GM21447 (cell line): ENCODE results near the gene TSPAN8.
"Not testable (repeated sequence)": the region's sequence is repeated elsewhere in the genome, so short reads cannot be mapped to it uniquely, and the experiment has no call there.

Source experiments
- ATAC-seq: cut with Tn5 transposase; IDR thresholded peaks from one replicate; pipeline ENCODE4 v1.9.1; 2021; ENCODE audit not compliant: unreplicated experiment

Gene TSPAN8

GRCh38 chr12:71164568-71165197, 6.9 kb upstream of the TSPAN8 start:
- ATAC-seq, result no peak

DNA sequence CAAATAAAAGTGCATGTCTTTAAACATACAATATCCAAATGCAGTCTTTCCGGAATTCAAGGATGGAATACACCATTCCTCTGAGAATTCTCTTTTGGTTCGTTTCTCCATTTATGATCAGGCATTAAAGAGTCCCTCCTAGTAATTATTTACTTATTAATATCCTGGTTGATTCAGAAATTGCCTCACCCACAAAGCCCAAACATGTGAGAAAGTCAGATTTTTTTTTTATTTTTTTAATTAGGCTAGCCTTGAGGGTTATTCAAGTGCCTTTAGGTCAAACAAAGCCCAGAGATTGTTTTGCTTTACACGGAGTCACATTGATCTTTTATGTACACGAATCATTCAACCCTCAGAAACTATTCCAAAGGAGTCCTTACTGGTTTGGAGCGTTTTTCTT, 6.4 kb upstream of the TSPAN8 start:
- no peak for ATAC-seq

DNA sequence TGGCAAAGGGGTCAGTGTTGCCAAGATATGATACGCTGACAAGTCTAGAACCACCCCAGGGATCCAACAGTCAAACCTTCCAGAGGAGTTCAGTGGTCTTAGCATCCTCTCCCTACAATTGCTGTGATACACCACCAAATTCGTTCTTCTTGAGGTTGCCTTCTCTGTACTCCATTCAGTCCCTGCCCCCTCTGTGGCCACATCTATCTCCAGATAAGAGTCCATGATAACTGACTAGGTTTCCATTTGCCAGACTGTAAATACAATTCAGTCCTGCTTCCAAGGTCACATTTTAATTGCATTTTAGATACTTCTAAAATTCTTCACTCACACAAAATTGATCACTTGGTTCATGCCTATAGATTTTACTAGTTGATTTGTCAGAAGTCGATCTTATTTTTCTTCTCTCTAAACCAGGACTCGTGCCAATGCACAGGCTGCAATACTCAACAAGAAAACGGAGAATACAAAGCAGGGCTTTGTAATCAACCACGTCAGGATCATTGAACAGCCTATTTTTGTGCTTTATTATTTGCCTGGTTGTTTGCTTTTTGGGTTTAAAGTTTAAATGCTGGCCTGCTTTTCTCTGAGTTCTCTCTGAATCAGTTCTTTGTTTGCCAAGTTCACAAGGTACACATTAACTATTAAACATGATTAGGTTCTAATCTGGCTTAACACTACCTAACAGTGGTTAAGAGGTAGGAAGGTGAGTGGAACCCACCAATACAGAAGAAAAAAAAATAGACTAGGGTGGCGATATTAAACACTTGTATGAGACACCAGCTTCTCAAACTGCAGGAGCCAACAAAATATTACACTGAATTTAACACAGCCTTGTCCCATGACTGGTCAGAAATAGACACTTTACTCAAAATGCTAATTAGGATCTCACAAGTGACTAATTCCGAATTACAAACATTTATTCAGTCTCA, 5.3 kb upstream of the TSPAN8 start:
- no peak for ATAC-seq

DNA sequence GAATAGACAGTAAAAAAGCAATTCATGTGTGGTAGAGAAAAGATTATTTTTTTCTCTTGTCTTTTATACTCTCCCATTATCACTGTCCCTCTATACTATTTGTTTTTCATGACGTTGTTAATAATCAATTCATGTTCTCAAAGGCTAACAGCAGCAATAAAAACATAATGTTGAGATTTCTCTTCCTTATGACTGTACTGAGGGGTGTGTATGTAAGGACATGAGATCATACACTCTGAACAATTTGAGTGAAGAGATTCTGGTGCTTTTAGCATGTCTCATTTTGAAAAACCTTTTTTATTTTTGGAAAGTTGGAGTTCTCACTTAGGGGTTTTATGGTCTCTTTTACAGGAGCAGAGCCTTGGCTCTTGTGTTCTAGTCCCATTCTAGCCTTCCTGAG, 3.8 kb upstream of the TSPAN8 start:
- no peak for ATAC-seq

DNA sequence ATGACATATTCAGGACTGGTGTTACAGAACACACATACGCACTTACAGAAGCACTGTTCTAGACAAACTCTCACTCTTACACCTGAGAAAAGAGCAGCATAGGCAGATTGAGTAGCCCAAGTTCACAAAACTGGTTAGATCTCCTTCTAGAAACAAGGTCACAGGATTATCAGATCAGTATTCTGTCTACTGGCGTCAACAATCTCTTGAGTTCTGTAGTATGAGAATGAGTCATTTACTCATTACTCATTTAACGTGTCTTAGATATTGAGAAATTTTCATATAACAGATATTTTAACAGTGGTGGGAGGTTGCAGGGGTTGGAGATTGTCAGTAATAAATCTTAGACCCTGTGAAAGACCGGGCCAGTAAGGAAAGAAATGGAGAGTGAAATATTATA, 2.8 kb upstream of the TSPAN8 start:
- no peak for ATAC-seq

- no peak for ATAC-seq
These were observed 2.1 kb upstream of the TSPAN8 start for GRCh38 chr12:71159878-71160277.

GRCh38 chr12:71159264-71159663, 1.5 kb upstream of the TSPAN8 start:
- ATAC-seq, result no peak

- ATAC-seq, result no peak
These were observed 623 bp upstream of the TSPAN8 start for GRCh38 chr12:71158361-71158882.

DNA sequence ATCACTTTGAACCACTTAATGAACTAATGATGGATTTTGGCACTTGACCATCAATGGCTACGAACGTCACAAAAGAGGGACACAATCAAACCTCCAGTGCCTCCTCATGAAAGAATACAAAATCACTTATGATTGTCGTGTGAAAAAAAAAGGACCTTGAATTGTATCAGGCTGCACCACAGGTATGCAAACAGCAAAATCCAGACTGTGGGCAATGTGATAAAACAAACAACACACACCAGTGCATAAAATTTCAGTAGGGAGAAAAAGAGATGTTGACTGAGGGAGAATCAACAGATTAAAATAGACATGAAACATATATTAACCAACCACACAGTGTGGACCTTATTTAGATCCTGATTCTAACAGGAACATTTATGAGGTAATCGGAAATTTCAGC, 2.6 kb downstream of the TSPAN8 start:
- ATAC-seq, result no peak

GRCh38 chr12:71152851-71153250, 4.9 kb downstream of the TSPAN8 start:
- ATAC-seq, result no peak

GRCh38 chr12:71150041-71150440, 7.8 kb downstream of the TSPAN8 start:
- ATAC-seq, result not testable (repeated sequence)

- no peak for ATAC-seq
These were observed 13.1 kb downstream of the TSPAN8 start for GRCh38 chr12:71144682-71145081.

GRCh38 chr12:71142956-71143355, 14.8 kb downstream of the TSPAN8 start:
- ATAC-seq, result no peak

GRCh38 chr12:71142016-71142415, 15.8 kb downstream of the TSPAN8 start:
- ATAC-seq, result no peak

- ATAC-seq, result no peak
These were observed 16.3 kb downstream of the TSPAN8 start for GRCh38 chr12:71141378-71141926.

DNA sequence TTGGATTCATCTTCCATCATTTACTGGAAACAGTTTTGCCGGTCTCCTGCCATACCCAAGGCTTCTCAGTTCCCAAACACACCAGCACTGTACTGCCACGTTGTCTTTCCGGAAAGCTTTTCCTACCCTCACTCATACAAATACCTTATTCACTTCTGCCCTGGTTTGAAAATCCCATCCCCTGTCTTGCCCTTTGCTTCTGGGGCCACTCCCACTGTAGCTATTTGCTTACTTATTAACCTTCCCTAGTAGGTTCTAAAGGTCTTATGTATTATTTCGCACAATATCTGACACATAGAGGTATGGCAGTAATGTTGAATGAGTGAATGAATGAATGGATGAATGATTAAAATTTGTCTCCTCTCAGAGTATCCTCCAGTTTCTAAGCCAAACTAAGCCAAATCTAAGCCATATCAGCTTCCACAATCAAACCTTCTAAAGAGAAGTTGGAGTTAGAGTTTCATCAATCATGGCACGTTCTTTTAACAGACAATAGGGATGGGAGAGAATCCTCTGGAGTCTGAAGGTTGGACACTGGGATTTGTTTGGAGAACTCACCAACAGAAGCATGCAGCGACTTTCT, 18.6 kb downstream of the TSPAN8 start:
- no peak for ATAC-seq

DNA sequence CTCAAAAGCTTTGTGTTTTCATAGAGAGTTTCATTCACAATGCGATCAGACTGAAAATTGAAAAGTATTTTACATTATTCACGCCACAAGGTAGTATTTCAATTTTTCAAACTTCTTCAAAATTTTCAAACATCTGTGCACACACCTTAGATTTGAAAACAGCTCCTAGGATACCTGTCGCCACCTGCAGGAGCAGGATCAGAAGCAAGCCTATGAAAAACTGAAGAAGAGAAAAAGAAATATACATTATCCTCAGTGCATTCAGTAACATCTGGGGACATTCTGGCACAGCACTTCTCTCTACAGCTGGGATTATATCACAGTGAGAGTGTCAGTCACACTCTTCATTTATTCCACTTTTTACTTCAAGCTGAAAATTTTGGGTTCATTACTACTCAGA, 19.8 kb downstream of the TSPAN8 start:
- ATAC-seq, result no peak

GRCh38 chr12:71135812-71136176, 22.0 kb downstream of the TSPAN8 start:
- no peak for ATAC-seq

GRCh38 chr12:71135077-71135811, 22.6 kb downstream of the TSPAN8 start:
- ATAC-seq, result no peak

DNA sequence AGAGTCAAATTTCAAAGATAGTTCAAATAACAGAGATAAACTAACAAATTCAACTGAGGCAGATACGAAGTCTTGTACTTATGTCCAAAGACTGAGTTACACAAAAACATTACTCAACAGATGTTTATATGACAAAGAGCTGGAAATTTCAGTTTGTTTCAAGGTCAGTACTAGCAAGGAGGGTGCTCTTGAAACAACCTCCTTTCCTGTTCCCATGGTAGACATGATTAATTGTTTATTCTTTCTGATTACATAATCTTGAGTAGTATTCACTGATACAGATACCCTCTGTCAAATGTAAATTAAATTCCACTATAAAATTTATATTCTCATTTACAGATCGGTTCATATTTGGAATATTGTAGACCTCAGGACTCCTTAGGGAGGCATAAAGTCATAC, 23.4 kb downstream of the TSPAN8 start:
- no peak for ATAC-seq

DNA sequence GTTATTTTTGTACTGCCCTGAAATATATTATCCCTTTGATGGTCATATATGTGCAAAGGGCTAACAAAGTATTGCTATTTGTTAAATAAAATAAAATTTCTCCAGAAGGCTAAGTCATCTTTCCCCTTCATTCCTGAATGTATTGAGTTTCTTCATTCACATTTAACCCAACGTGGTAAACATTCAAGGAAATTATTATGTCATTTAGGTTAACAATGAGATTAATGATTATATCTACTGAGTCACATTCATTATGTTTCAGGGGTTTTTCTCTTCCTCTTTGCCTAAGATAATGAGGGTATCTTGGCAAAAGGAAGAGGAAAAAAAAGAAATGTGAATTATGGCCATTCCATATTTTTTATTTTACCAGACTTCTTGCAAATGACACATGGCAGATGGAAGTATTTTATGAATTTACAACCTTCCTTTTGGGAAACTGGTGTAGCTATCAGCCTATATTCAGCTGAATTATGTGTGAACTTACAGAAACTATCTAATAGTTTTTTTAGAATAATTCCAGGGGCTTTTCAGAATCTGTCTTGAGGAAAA, 27.2 kb downstream of the TSPAN8 start:
- no peak for ATAC-seq
